Tibial nerve (tissue), 4 donors: ENCODE results near the gene MYPN. TPM values are rescaled to one million over a fixed set of nuclear protein-coding genes. Genes with fewer than 3 reads are reported as not detected.

Source experiments
- DNase-seq, 2 donors: peaks; one replicate each; pipeline ENCODE4 v3.0.0-alpha.2; 2019; ENCODE audit warnings: low spot score in 2 of 2
- H3K27ac ChIP-seq, 4 donors: fragments of 200-600 bp; sonication (generic) in 3 of 4; one replicate each; pipeline ENCODE4 v1.5.1; 2017 to 2019; ENCODE audit warnings: mild to moderate bottlenecking in 1 of 4
- H3K27me3 ChIP-seq, 2 donors: fragments of 200-600 bp; sonication (generic) in 1 of 2; one replicate each; pipeline versions ENCODE4 v1.5.1 to v1.6.0; 2017 to 2019
- H3K36me3 ChIP-seq, 3 donors: fragments of 200-600 bp; sonication (generic); one replicate each; pipeline ENCODE4 v1.5.1; 2018 to 2019
- H3K4me1 ChIP-seq, 4 donors: fragments of 200-600 bp; sonication (generic) in 3 of 4; one replicate each; pipeline ENCODE4 v1.5.1; 2017 to 2019
- H3K4me3 ChIP-seq, 4 donors: fragments of 200-600 bp; sonication (generic) in 3 of 4; one replicate each; pipeline ENCODE4 v1.5.1; 2017 to 2019; ENCODE audit warnings: mild to moderate bottlenecking in 1 of 4, moderate library complexity in 1 of 4
- H3K9me3 ChIP-seq, 4 donors: fragments of 200-600 bp; sonication (generic) in 3 of 4; one replicate each; pipeline ENCODE4 v1.5.1; 2017 to 2019
- EP300 ChIP-seq, 2 donors: sonication (generic); formaldehyde crosslinking; IDR thresholded peaks; one replicate each; pipeline ENCODE4 v1.6.1; 2017; ENCODE audit warnings: antibody characterized with exemption in 2 of 2, mild to moderate bottlenecking in 1 of 2
- POLR2A ChIP-seq, 2 donors: fragments of 450-650 bp; IDR thresholded peaks; one replicate each; pipeline ENCODE4 v1.6.1; 2017; ENCODE audit warnings: antibody characterized with exemption in 2 of 2, mild to moderate bottlenecking in 2 of 2, moderate library complexity in 2 of 2
- WGBS, 2 donors: methylation state at CpG; one replicate each; pipeline ENCODE4 v1.1.5; 2018; 5-methylcytosine and 5-hydroxymethylcytosine counted together
- total RNA-seq, 4 donors: library from RNA; depleted of rRNA; stranded (reverse); fragments of >200 nt; gene quantifications; one replicate each; pipeline ENCODE4 v1.1.0, GENCODE V29; 2016
- TF ChIP-seq, protein P1 (sequence below), 5 experiments: fragments of 200-600 bp in 3 of 5; fragments of 450-650 bp in 2 of 5; sonication (generic) in 3 of 5; IDR thresholded peaks; one replicate each; pipeline ENCODE4 v1.5.1; 2016 to 2019; ENCODE audit warnings: antibody characterized with exemption in 5 of 5, mild to moderate bottlenecking in 3 of 5, moderate library complexity in 2 of 5

MYPN gene
- total RNA-seq, 4 donors from 2014 or later, result not detected

GRCh38 chr10:68105820-68106219, 3.5 kb upstream of the MYPN start:
- TF ChIP-seq EP300 (IDR thresholded peaks at IDR 0.05) (no peak), POLR2A (IDR thresholded peaks at IDR 0.05) (no peak)
- TF ChIP-seq, protein P1, sequence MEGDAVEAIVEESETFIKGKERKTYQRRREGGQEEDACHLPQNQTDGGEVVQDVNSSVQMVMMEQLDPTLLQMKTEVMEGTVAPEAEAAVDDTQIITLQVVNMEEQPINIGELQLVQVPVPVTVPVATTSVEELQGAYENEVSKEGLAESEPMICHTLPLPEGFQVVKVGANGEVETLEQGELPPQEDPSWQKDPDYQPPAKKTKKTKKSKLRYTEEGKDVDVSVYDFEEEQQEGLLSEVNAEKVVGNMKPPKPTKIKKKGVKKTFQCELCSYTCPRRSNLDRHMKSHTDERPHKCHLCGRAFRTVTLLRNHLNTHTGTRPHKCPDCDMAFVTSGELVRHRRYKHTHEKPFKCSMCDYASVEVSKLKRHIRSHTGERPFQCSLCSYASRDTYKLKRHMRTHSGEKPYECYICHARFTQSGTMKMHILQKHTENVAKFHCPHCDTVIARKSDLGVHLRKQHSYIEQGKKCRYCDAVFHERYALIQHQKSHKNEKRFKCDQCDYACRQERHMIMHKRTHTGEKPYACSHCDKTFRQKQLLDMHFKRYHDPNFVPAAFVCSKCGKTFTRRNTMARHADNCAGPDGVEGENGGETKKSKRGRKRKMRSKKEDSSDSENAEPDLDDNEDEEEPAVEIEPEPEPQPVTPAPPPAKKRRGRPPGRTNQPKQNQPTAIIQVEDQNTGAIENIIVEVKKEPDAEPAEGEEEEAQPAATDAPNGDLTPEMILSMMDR (IDR thresholded peaks at IDR 0.05), result no peak
- Histone ChIP-seq H3K27me3 (no peaks in the 10 kb centered on the region), H3K27ac (no peak overlapping the region), H3K4me3 (no peak overlapping the region), H3K36me3 (no peaks in the 10 kb centered on the region), H3K9me3 (no peaks in the 10 kb centered on the region), H3K4me1 (no peaks in the 10 kb centered on the region)
- no peak for DNase-seq
- 35 to 43% methylated on average over 3 of the region's 3 CpGs for WGBS, 2 donors

DNA sequence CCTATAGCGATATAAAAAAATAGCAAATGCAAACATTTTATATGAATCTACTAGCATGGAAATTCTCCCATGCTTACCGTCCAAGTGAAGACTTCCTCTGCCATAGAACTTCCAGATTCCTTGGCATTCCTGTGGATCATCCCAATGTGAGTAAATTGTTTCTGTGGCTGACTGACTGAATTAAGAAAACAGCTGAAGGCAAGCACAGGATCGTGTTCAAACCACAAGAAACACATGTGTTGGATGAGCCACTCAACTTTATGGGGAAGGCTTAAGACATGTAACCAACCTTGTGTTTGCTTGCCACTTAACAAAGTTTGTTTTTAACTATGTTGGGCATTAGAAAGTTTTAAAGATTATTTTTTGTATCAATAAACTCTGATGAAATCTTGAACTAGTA, 2.6 kb upstream of the MYPN start:
- TF ChIP-seq POLR2A (IDR thresholded peaks at IDR 0.05) (no peak), EP300 (IDR thresholded peaks at IDR 0.05) (no peak)
- TF ChIP-seq, protein P1 (IDR thresholded peaks at IDR 0.05), result no peak
- Histone ChIP-seq H3K27me3 (no peaks in the 10 kb centered on the region), H3K4me1 (no peaks in the 10 kb centered on the region), H3K27ac (no peak overlapping the region), H3K9me3 (no peaks in the 10 kb centered on the region), H3K4me3 (no peak overlapping the region), H3K36me3 (no peaks in the 10 kb centered on the region)
- DNase-seq, result no peak
- 73 to 77% methylated on average over 3 of the region's 3 CpGs for WGBS, 2 donors

DNA sequence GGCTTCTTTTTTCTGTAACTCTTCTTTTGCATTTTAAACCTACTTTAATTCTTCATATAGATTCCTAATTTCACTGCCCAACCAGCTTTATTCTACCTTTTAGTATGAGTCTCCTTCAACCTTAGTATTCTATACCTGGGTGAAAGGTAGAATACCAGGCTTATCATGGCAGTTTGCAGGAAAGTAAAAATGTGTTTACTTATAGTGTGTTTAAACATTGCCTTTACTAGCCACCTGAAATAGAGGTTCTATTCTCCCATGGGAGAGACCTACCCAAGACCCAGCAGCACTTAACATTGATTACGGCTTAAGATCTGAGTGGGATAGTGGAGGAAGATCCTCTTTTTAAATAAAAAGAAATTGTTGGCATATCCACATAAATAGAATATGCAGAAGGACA, 1.6 kb upstream of the MYPN start:
- no peak overlapping the region for H3K27ac ChIP-seq
- H3K27me3 ChIP-seq, result no peaks in the 10 kb centered on the region
- no peak for TF ChIP-seq POLR2A (IDR thresholded peaks at IDR 0.05)
- no peak for TF ChIP-seq EP300 (IDR thresholded peaks at IDR 0.05)
- WGBS, 2 donors, result 94 to 100% methylated on average over 1 of the region's 1 CpG
- no peaks in the 10 kb centered on the region for H3K4me1 ChIP-seq
- no peaks in the 10 kb centered on the region for H3K9me3 ChIP-seq
- no peaks in the 10 kb centered on the region for H3K36me3 ChIP-seq
- no peak overlapping the region for H3K4me3 ChIP-seq
- DNase-seq, result no peak

- Histone ChIP-seq H3K27me3 (no peaks in the 10 kb centered on the region), H3K9me3 (no peaks in the 10 kb centered on the region), H3K36me3 (no peaks in the 10 kb centered on the region), H3K27ac (no peak overlapping the region), H3K4me1 (no peaks in the 10 kb centered on the region), H3K4me3 (no peak overlapping the region)
- no peak for DNase-seq
- 90 to 91% methylated on average over 3 of the region's 3 CpGs for WGBS, 2 donors
- TF ChIP-seq, protein P1 (IDR thresholded peaks at IDR 0.05), result no peak
- TF ChIP-seq EP300 (IDR thresholded peaks at IDR 0.05), result no peak
- no peak for TF ChIP-seq POLR2A (IDR thresholded peaks at IDR 0.05)
Measured at GRCh38 chr10:68108051-68108450, 1.2 kb upstream of the MYPN start.

DNA sequence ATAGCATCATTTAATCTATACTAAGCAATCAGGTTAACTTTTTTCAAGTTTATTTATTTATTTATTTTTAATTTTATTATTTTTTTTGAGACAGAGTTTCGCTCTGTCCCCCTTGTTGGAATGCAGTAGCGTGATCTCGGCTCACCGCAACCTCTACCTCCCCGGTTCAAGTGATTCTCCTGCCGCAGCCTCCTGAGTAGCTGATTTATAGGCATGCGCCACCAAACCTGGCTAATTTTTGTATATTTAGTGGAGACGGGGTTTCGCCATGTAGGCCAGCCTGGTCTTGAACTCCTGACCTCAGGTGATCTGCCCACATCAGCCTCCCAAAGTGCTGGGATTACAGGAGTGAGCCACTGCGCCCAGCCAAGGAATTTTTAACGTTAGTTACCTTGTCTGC, 635 bp upstream of the MYPN start:
- TF ChIP-seq, protein P1 (IDR thresholded peaks at IDR 0.05), result no peak
- no peak for TF ChIP-seq POLR2A (IDR thresholded peaks at IDR 0.05)
- TF ChIP-seq EP300 (IDR thresholded peaks at IDR 0.05), result no peak
- no peaks in the 10 kb centered on the region for H3K36me3 ChIP-seq
- 95 to 96% methylated on average over 11 of the region's 11 CpGs for WGBS, 2 donors
- no peak for DNase-seq
- no peaks in the 10 kb centered on the region for H3K9me3 ChIP-seq
- no peaks in the 10 kb centered on the region for H3K4me1 ChIP-seq
- H3K27me3 ChIP-seq, result no peaks in the 10 kb centered on the region
- no peak overlapping the region for H3K27ac ChIP-seq
- no peak overlapping the region for H3K4me3 ChIP-seq

GRCh38 chr10:68110027-68110426, 739 bp downstream of the MYPN start:
- Histone ChIP-seq H3K4me3 (no peak overlapping the region), H3K27me3 (no peaks in the 10 kb centered on the region), H3K27ac (no peak overlapping the region), H3K36me3 (no peaks in the 10 kb centered on the region), H3K9me3 (no peaks in the 10 kb centered on the region), H3K4me1 (no peaks in the 10 kb centered on the region)
- TF ChIP-seq EP300 (IDR thresholded peaks at IDR 0.05), result no peak
- TF ChIP-seq POLR2A (IDR thresholded peaks at IDR 0.05), result no peak
- TF ChIP-seq, protein P1 (IDR thresholded peaks at IDR 0.05), result no peak
- 44 to 53% methylated on average over 2 of the region's 2 CpGs for WGBS, 2 donors
- DNase-seq, result no peak
